NCI-H2081 treated with DMSO at 0.1 percent for 48 hours (cell line): ENCODE measurements around the gene KLF13.
"Not testable (repeated sequence)": the region's sequence is repeated elsewhere in the genome, so short reads cannot be mapped to it uniquely, and the experiment has no call there.

Source experiments
- DNase-seq: peaks from one replicate; lab custom pipeline; 2025; lab: John Stamatoyannopoulos, UW

KLF13 gene

DNA sequence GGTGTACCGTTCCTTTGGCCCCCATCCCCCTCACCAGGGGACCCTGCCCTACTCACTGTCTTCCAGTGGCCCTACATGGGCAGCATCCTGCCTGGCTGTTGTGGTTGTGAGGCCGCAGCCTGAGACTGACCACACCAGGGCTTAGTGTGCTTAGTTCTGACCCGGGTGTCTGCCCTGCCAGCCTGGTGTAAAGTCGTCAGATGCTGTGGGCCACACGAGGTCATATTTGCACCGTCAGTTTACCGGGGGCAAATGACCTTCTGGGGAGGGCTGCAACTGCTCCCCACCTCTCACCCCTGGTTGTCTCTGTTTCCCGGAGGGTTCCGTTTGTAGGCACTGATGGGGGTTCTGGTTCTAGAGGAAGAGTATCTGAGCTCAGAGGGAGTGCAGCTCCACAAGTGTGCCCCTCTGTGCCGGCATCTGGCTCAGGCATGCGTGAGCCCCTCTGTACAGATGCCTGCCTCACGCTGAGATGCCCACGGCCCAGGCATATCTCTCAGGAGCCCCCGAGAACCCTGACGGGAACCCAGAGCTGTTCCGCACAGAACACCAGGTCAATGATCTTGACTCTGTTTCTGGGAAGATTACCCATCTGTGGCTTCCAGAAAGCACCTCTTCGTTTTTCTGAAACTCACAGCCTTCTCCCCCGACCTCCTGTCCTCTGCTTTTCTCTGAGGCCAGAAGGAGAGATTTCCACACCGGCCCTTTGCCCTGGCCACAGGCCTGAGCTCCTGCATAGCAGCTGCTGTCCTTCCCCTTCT, 19.2 kb downstream of the KLF13 start:
- no peak for DNase-seq

DNA sequence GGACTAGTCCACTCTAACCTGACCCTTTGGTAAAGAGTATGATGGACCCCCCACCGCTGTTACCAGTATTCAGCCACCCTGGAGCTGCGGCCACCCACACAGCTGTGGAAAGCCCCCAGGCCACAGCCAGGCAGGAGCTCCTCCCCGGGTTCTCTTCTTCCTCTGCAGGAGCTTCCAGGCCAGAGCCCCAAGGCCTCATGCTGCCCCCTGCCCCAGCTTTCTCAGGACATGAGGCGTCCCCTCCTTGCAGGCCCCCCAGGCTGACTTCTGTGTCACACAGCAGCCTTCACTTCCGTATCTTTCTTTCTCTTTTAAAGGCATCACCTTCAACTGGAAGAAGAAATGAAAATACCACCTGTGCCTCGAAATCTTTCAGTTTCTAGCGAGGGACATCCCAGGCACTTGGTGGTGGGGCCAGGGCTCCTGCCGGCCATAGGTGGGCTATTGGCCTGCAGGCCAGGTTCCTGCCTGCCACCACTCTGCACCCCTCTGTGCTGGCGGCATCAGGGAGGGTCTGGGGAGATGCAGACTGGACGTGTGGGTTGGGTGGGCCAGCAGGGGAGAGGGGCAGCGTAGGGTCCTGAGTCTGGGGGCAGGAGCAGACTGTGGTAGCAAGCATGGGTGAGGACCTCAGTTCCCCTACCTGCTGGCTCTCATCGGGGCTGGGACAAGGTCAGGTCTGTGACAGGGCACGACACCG, 19.9 kb downstream of the KLF13 start:
- no peak for DNase-seq

DNA sequence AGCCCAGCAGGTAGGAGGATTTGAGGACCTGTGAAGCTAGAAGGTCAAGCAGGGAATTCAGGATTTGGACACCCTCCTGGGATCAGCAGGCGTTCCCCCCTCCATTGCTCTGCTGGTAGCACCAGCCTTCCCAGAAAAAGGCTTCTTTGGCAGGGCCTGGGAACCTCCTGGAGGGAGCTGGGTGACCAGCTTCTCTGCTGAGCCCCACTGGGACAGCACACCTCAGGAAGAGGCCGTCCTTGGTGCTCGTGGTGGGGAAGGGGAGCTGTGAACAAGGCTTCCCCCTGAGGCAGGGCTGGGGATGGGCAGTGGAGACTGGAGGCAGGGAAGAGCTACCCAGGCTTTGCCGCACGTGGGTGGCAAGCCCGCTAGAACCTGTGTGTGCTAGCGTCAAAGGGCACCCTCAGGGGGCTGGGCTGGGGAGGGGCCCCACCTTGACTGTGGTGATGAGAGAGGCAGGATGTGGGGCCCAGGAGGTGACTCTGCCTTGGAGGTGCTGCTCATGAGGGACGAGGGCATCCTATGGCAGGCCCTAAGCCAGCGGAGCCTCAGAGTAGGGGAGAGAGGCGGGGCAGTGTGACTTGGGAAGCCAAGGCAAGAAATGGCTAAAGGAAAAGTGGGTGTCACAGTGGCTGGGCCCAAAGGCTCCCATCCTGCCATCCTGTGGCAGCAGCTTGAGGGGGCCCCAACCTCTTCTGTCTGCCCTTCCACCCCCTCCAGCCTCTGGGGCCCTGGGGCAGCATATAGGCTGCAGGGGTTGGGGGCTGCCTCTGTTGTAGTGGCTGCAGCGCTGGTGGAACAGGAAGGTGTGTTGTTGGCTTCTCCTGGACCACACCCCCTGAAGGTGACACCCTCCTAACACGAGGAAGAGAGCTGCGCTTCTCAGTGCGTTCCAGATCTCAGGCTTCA, 20.7 kb downstream of the KLF13 start:
- DNase-seq = no peak

DNA sequence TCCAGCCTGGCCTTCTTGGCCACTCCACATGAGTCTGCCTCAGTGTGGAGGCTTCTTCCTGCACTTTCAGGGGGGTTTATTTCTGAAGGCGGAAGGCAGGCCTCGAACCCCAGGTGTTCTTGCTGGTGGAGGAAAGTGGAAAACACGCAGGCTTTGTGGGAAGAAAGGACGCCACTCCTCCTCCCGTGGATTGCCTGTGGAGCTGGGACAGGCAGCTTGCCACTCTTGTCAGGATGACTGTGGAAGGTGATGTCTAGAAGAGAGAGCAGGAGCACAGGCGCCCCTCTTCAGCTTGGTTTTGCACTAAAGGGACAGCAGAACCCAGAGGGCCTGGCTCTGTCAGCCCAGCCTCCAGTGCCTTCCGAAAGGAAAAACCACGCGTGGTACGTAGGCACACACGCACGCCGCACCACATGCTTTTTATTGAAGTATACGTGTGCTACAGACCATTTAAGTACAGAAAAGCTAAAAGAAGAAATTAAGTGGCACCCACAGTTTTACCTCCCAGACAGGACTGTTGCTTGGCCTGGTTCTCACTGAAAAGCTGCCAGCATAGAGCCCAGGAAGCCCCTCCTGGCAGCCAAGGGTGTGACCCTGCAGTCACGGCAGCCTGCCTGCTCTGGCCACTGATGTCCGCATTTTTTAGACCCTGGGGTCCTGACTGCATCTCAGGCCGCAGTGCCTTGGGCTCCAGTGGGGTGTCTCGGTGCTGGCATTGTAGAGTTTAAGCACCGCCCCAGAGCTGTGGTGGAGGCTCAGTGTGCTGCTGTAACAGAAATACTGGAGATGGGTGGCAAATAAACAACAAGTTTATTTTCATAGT, 21.6 kb downstream of the KLF13 start:
- DNase-seq = no peak

DNA sequence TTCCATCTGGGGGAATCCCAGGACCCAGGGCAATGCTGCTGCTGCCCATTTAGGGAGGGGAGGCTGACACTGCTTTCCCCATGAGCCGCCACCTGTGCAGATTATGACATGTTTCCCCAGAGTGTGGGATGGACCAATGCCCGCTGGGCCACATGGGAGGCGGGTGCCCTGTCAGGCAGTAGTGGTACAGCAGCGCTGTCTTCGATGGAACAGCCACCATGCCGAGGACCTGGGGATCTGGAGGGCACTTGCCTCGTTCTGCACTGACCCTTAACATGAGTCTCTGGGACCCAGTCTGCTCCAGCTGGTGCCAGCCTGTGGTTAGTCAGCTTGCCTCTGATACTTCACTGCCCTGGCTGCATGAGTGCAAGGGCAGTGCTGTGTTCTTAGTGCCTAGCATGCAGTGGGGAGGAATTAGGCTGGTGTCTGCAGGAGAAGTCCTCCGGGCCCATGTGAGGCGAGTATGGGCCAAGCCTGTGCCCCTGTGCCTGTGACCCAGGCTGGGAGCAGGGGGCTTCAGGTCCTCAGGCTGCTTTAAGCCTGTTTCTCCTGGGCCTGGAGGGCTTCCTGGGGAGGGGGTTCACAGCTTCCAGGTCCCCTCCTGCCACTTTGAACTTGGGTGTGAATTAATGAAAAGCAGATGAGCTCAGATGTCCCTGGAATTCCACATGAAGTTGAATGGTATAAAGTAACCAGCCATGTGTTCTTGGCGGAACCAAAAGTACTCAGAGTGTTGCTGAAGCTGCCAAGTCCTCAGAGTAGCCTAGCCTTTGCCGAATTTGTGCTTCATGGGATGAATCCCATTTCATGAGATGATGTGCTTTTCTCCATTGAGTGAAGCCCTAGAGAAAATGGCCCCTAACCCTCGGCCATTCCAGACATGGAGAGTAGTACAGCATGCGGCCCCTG, 22.9 kb downstream of the KLF13 start:
- DNase-seq = no peak

DNA sequence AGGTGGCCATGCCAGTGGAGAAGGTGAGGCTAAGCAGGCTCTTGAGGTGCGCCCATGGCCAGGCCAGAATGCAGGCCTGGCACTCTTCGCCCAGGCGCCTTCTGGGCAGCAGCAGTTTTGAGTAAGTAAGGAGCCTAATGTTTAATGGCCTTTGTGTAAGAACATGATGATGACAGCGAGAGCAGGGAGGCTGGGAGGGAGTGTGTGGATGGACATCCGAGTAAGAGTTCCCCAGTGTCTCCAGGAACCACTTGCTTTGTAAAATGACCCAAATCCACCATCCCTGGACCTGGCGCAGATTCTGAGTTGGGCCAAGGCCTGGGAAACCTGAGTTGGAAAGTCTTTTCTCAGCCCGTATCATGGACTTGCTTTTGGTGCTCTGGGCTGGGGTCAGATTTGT, 24.1 kb downstream of the KLF13 start:
- no peak for DNase-seq

DNA sequence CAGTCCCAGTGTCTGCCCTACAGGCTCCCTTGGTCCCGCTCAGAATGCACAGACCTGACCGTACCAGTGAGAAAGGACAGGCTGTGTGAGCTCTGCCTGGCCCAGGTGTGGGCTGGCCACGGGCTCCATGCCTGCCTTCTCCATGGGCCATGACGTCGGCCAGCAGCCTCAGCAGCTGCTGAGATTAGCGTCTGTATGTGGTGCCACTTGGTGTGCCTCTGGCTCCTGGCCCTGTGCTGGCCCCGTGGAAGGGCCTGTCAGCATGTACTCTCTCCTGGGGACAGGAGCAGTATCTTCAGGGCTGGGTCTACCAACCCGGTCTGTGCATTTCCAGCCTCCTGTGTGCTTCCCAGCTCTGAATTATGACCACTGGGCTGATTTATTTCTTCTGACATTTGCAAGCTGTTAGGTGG, 25.7 kb downstream of the KLF13 start:
- no peak for DNase-seq

DNA sequence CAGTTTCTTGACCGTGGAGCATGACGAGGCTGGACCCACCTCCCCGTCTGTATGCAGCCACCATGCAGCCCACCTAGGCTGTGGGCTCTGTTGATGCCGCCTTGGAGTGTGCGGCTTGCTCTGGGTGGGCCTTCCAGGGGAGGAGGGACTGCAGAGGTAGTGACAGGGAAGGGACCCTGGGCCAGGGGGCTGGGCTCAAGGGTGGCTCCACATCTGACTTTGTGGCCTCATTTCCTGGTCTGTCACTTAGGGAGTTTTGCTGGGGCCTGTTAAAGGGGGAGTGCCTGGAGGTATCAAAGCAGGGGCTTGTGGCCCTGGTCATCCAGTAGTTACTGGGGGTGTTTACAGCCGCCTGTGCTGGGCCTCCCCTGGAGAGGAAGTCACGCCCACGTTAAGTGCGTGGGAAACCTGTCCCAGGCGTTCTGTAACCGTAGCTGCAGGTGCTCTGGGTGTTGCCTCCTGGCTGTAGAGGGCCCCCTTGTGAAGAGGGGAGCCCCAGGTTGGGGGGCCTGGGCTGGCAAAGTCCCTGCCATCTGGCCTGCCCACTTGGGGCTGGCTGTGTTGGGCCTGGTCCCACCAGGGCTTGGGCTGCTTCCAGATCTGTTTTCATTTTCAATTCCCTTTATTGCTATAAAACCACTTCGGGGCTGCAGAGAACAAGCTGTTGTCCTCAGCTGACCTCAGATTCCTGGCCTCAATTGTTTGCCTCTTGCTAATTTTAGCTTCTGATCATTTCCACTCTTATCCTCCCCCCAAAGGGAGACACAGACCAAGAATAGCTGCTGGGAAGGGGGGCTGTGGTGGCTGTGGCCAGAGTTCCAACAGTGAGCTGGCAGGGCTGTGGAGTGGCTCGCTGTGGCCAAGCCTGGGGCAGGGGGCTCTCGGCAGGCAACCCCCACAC, 26.5 kb downstream of the KLF13 start:
- DNase-seq = no peak

DNA sequence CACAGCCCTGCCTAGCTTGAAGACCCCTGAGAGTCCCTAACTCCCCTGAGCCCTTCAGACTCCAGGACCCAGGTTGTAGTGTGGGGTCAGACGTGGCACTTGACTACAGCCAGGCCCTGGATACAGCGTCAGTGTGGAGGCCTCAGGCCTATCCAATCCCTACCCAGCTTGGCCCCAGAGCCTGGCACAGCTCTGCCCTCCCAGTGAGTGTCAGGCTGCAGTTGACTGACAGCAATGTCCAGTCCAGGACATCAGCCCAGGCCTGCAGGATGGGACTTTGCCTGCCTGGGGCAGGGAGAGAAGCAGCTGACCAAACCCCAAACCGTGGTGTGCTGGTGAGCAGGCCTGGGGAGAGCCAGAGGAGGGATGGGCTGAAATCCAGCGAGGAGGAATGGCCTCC, 27.3 kb downstream of the KLF13 start:
- DNase-seq = no peak

DNA sequence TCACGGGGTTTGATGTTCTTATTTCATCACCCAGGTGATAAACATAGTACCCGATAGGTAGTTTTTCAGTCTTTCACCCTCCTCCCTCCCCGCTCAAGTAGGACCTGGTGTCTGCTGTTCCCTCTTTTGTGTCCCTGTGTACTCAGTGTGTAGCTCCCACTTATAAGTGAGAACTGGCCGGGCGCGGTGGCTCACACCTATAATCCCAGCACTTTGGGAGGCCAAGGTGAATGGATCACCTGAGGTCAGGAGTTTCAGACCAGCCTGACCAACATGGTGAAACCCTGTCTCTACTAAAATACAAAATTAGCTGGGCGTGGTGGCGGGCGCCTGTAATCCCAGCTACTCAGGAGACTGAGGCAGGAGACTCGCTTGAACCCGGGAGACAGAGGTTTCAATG, 29.5 kb downstream of the KLF13 start:
- DNase-seq = not testable (repeated sequence)

DNA sequence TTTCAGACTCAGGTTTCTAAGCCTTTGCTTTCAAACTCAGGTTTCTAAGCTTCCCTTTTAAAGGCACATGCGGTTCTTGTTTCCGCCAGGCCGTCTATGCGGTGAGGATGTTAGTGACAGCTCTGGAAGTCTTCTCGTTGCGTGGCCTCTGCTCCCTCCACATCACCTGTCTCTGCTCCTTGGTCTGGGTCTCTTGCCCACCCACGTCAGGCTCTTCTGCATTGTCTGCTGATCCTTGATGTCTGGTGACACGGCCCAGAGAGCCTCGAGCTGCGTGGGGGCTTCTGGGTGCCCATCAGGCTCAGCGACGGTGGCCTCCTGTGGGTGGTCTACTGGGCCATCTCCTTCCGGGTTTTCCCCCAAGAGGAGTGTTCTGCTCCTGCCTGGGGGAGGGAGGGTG, 30.5 kb downstream of the KLF13 start:
- no peak for DNase-seq

DNA sequence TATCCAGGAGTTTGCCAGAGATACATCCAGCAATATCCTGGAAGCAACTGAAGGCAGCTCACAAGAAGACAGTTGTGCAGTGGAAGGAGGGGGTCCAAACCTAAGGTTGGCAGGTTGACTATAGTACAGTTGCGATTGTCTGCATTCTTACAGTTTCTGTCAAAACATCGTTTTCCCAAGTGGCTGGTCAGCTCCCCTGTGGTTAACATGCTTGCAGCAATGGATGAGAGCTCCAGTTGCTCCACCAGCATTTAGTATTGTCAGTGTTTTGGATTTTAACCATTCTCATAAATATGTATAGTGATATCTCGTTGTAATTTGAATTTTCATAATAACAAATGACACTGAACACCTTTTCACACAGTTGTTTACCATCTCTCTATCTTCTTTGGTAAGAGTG, 31.5 kb downstream of the KLF13 start:
- DNase-seq = no peak

DNA sequence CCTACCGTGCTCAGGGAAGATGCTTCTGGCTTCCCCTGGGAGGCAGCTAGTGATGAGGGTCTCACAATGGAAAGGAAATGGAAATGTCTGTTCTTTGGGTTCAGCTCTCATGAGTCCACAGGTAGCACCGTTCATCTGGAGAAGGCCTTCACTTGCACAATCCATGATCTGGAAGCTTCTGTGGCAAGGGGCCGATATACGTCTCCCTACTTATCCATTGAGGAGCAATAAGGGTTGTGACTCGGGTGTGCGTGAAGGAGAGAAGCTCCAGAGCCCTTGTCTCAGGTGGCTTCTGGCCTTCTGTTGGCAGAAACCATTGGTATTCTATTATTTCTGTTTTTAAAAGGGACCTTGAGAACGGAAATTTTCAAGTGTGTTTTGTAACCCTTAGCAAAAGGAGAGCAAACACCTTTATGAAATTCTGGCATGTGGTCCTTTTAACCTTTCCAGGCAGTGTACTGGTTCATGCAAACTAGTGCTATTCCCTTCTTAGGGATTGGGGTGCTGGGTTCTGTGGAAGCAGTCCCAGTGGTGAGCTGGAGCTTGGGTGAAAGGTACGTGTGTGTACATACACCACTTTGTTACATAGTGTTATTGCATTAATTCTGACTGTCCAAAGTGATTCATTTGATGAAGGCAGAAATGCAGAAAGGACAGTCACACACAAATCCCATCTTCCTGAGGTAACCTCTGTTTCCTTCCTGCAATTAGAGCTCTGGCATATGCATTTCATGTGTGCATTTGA, 32.5 kb downstream of the KLF13 start:
- no peak for DNase-seq

DNA sequence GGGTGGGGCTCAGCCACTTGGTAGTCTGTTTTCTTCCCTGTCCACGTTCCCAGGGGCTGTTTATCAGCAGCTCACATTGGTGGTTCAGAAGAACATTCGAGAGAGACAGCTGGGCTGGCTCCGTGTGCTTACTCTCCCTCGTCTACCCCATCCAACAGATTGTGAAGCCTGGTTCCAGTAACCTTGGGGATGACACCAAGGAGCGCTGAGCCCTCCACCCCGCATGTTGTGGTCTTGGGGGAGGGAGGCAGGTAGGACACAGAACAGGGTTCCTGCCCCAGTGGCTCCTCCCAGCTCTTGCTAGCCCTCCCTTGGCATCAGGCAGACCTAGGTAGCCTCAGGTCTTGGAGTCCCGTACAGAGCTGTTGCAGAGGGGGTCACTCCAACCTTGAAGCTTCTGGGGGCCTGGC, 33.1 kb downstream of the KLF13 start:
- DNase-seq = no peak

DNA sequence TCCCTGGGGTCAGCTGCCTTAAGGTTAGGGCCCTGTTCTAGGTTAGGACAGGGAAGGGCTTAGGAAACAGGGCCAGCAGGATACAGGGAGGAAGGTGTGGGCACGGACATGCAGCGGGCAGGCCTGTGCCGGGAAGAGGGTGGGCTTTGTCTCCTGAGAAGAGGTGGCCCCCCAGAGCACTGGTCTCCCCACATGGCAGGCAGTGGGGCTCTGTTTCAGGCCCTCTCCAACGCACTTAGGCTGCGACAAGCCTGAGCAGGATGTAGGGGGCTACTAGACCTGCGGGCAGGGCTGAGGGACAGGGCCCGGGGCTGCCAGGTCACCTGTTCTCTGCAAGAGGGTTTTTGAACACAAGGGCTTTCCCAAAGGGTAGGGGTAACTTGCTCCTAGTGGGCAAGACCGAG, 33.5 kb downstream of the KLF13 start:
- no peak for DNase-seq

DNA sequence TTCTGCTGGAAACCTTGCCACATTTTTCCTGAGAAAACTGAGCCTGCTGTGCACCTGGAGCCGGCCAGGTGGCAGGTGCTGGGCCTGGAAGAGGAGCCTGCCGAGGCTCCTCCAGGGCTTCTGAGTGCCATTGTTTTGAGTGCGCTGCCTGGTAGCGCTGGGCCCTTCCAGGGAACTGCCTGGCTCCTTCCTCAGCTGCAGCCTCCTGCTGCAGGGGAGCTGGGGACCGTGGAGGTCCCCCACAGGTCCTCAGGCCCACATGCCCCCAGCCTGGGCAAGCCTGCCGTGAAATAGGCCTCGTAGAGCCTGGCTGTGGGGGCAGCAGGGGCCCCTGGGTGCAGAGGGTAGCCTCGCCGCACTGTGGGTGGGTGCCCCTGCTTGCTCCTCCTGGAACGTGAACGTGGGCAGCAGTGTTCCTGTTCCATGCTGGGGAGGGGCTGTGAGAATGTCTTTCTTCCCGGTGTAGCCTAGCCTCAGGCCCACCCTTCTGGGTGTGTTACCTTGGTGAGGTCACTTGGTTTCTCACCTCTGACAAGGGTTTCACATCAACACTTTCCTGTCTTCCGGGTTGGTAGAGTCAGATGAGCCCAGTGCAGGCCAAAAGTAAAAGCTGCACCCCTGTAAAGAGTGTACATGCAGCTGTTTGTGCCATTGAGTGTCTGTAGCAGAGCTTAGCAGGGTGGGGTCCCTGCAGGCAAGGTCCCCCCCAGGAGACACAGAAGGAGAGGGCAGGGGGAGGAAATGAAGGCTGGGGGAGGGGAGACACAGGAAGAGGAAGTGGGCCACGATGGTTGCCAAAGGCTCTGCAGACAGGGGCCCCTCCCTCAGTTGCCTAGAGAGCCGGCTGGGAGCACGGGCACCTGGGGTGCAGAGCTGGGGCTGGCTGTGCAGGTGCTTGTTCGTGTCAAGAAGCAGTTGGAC, 34.5 kb downstream of the KLF13 start:
- DNase-seq = peak; percentile 41

DNA sequence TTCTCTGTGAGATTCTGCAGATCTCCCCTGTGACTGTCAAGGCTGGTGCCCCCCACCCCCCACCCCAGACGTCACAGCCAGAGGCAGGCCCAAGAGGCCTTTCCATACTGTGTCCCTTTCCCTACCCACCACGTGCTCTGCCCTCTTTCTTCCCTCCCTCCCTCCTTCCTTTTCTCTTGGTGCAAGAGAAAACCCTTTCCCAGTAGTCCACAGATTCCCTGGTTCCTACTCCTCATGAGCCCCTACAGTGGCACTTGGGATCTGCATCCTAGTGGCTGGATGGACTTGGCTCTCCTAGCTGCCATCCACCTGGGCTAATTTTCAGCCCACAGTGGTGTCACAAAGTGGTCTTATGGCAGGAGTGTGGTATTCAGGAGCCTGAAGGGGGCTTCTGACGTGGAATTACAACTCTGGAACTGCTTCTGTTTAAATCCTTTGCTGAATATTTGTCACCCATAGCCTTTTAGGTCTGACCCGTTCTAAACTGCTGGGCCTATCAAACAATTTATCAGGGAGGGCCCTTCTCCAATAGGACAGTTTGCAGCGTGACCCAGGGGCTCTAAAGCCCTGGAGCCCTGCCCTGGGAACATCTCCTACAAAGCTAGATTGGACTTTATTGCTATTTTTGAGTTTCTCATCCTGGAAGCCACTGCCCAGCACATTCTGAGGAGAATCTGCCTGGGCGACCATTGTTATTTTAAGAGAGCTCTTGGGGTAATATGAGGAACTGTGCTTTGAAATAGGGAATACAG, 35.3 kb downstream of the KLF13 start:
- no peak for DNase-seq
